Measurements from ENCODE around the gene PLOD2. TPM values are rescaled to one million over a fixed set of nuclear protein-coding genes. Genes with fewer than 3 reads are reported as not detected.

Gene PLOD2
- total RNA-seq, 4 donors from 2014 or later = 110 to 171 (median 156) TPM

- Histone ChIP-seq H3K4me1 (peaks cover 0 to 9% of the 10 kb centered on the region in 2 donors), H3K36me3 (no peaks in the 10 kb centered on the region), H3K27ac (no peak overlapping the region), H3K27me3 (no peaks in the 10 kb centered on the region), H3K4me3 (replicated peaks in 1 of 3) (no peak overlapping the region), H3K9me3 (no peaks in the 10 kb centered on the region)
- WGBS, 2 donors = 34 to 56% methylated on average over 2 of the region's 2 CpGs
- peak; percentile 17 to 33 for DNase-seq
- TF ChIP-seq POLR2A (IDR thresholded peaks at IDR 0.05) = no peak
- peak in 5 of 6 experiments; percentile 22 to 72 (median 57) for TF ChIP-seq CTCF (IDR thresholded peaks at IDR 0.05)
- intact Hi-C loops (cut with DNase I) = loop anchor here (5.0 kb wide), 1 partner anchor 125 kb away; no protein-coding TSS in a partner anchor
These were observed 26.5 kb upstream of the PLOD2 start for GRCh38 chr3:146187334-146187950.

GRCh38 chr3:146184241-146185015, 23.4 kb upstream of the PLOD2 start:
- 42 to 53% methylated on average over 2 of the region's 2 CpGs for WGBS, 2 donors
- no peak overlapping the region for H3K4me3 ChIP-seq (replicated peaks in 1 of 3)
- H3K9me3 ChIP-seq = no peaks in the 10 kb centered on the region
- no peaks in the 10 kb centered on the region for H3K36me3 ChIP-seq
- no peak for TF ChIP-seq CTCF (IDR thresholded peaks at IDR 0.05)
- TF ChIP-seq POLR2A (IDR thresholded peaks at IDR 0.05) = no peak
- H3K4me1 ChIP-seq = peaks cover 0 to 9% of the 10 kb centered on the region in 2 donors
- intact Hi-C loops (cut with DNase I) = loop anchor here (5.0 kb wide), 1 partner anchor 122 kb away; no protein-coding TSS in a partner anchor
- H3K27ac ChIP-seq = no peak overlapping the region
- peak; percentile 70 to 80 for DNase-seq
- H3K27me3 ChIP-seq = no peaks in the 10 kb centered on the region

GRCh38 chr3:146181216-146181615, 20.2 kb upstream of the PLOD2 start:
- TF ChIP-seq CTCF (IDR thresholded peaks at IDR 0.05) (no peak), POLR2A (IDR thresholded peaks at IDR 0.05) (no peak)
- Histone ChIP-seq H3K27ac (no peak overlapping the region), H3K27me3 (no peaks in the 10 kb centered on the region), H3K4me3 (replicated peaks in 1 of 3) (no peak overlapping the region), H3K4me1 (peaks cover 0 to 9% of the 10 kb centered on the region in 2 donors), H3K9me3 (no peaks in the 10 kb centered on the region), H3K36me3 (no peaks in the 10 kb centered on the region)
- intact Hi-C loops (cut with DNase I) = no loop called here
- 92 to 97% methylated on average over 5 of the region's 5 CpGs for WGBS, 2 donors
- DNase-seq = no peak

- Histone ChIP-seq H3K4me3 (replicated peaks in 1 of 3) (no peak overlapping the region), H3K27me3 (no peaks in the 10 kb centered on the region), H3K9me3 (no peaks in the 10 kb centered on the region), H3K36me3 (no peaks in the 10 kb centered on the region), H3K4me1 (peaks cover 0 to 9% of the 10 kb centered on the region in 2 donors), H3K27ac (no peak overlapping the region)
- intact Hi-C loops (cut with DNase I) = no loop called here
- TF ChIP-seq CTCF (IDR thresholded peaks at IDR 0.05) (no peak), POLR2A (IDR thresholded peaks at IDR 0.05) (no peak)
- no peak for DNase-seq
- 95 to 96% methylated on average over 6 of the region's 6 CpGs for WGBS, 2 donors
These were observed 19.4 kb upstream of the PLOD2 start for GRCh38 chr3:146180376-146180775.

All from thyroid gland (tissue), 4 donors.